GM12878 (cell line): ENCODE data around the gene GPR171. TPM values are rescaled to one million over a fixed set of nuclear protein-coding genes. Genes with fewer than 3 reads are reported as not detected.

Experiments
- BCL11A ChIP-seq: IDR thresholded peaks from 2 replicates; pipeline ENCODE4 v1.6.1; 2011; ENCODE audit warnings: low read depth, low read length
- CREB1 ChIP-seq: IDR thresholded peaks from 2 replicates; pipeline ENCODE4 v1.6.1; 2012; ENCODE audit warnings: low read depth, mild to moderate bottlenecking, inconsistent platforms
- EP300 ChIP-seq, 2 experiments: fragments of 150-350 bp in 1 of 2; IDR thresholded peaks; 2 replicates each; pipeline ENCODE4 v1.6.1; 2011 to 2012; ENCODE audit warnings: low read depth in 2 of 2, low read length in 2 of 2, borderline replicate concordance in 1 of 2, improper control_type of control experiment in 1 of 2, inconsistent platforms in 1 of 2; ENCODE audit not compliant: control insufficient read depth in 1 of 2
- NR2C2 ChIP-seq: IDR thresholded peaks from 2 replicates; pipeline ENCODE4 v1.6.1; 2011; ENCODE audit warnings: borderline replicate concordance, low read depth; ENCODE audit not compliant: control insufficient read depth, insufficient read length
- TCF12 ChIP-seq: IDR thresholded peaks from 2 replicates; pipeline ENCODE4 v1.6.1; 2011; ENCODE audit warnings: low read depth, mild to moderate bottlenecking, low read length
- polyA plus RNA-seq, 11 experiments: library from polyadenylated mRNA; depleted of rRNA in 4 of 11; unstranded in 6 of 11; stranded (reverse) in 5 of 11; fragments of >200 nt; fragmentation: Nextera tagmentation in 4 of 11; fragmentation: Illumina TruSeq in 1 of 11; extraction: Ambion mirVana in 4 of 11; extraction: Trizol in 1 of 11; gene quantifications; 1 replicate in 1 of 11; 2 replicates in 10 of 11; pipeline versions ENCODE4 v1.2.1 to v1.2.3, GENCODE V29; 2011 to 2016; ENCODE audit warnings: inconsistent platforms in 2 of 11, missing spikeins in 2 of 11, low read depth in 1 of 11
- total RNA-seq, 4 experiments: library from RNA; depleted of rRNA in 3 of 4; stranded (reverse); fragments of >200 nt in 3 of 4; fragmentation: Illumina TruSeq in 1 of 4; extraction: Trizol in 1 of 4; gene quantifications; 2 replicates each; pipeline versions ENCODE4 v1.2.1 to v1.2.3, GENCODE V29; 2013 to 2021
- TF ChIP-seq, protein P1 (sequence below): IDR thresholded peaks from 2 replicates; pipeline ENCODE4 v1.6.1; 2011; ENCODE audit warnings: borderline replicate concordance, low read depth, mild to moderate bottlenecking, moderate library complexity, mixed read lengths, low read length; ENCODE audit not compliant: insufficient read depth; ENCODE audit errors: extremely low read length
- TF ChIP-seq, protein P2 (sequence below): fragments of 450-650 bp; formaldehyde crosslinking; IDR thresholded peaks from 2 replicates; pipeline ENCODE4 v1.4.0; 2020; ENCODE audit warnings: mild to moderate bottlenecking, moderate library complexity

Gene GPR171
- total and polyA plus RNA-seq, 10 of the 15 experiments (the other 5 are each of a cell fraction or from before 2014, with no cell fraction given) = 0.05 to 0.07 TPM; not detected in 8

DNA sequence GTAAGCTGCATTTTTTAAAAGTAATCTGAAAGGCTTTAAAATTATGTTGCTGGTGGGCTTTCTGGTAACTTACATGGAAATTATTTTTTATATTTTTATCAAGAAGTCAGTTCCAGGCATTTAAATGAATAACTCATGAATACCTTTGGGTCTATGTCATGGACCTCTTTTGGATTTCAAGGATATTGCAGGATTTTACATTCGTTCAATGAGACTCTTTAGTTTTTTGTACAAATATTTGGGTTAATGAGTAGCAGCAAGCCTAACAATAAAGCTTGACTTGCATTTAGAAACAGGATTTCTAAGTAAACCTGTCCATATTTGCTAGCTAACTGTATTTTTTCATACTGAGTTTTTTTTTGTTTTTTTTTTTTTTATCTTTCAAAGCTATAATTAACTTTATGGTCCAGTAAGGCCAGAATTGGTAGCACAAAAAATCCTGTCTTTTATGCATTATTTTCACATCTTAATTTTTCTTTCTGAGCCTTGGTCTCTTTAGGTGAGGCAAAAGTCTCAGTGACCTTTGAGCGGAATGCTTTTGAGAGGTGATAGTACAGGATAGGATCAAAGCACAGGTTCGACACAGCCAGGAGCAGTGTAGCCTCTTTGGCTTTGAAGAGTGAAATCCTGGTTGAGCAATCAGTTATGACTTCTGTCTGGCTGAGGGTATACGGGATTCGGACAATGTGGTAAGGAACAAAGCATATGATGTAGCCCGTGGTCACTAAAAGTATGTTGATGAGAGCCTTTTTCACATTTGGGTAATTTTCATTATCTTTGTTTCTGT lies 4.8 kb downstream of the GPR171 start (continued):
- TF ChIP-seq, protein P1, sequence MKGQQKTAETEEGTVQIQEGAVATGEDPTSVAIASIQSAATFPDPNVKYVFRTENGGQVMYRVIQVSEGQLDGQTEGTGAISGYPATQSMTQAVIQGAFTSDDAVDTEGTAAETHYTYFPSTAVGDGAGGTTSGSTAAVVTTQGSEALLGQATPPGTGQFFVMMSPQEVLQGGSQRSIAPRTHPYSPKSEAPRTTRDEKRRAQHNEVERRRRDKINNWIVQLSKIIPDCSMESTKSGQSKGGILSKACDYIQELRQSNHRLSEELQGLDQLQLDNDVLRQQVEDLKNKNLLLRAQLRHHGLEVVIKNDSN = no peak
- no peak for TF ChIP-seq TCF12
- TF ChIP-seq, protein P2, sequence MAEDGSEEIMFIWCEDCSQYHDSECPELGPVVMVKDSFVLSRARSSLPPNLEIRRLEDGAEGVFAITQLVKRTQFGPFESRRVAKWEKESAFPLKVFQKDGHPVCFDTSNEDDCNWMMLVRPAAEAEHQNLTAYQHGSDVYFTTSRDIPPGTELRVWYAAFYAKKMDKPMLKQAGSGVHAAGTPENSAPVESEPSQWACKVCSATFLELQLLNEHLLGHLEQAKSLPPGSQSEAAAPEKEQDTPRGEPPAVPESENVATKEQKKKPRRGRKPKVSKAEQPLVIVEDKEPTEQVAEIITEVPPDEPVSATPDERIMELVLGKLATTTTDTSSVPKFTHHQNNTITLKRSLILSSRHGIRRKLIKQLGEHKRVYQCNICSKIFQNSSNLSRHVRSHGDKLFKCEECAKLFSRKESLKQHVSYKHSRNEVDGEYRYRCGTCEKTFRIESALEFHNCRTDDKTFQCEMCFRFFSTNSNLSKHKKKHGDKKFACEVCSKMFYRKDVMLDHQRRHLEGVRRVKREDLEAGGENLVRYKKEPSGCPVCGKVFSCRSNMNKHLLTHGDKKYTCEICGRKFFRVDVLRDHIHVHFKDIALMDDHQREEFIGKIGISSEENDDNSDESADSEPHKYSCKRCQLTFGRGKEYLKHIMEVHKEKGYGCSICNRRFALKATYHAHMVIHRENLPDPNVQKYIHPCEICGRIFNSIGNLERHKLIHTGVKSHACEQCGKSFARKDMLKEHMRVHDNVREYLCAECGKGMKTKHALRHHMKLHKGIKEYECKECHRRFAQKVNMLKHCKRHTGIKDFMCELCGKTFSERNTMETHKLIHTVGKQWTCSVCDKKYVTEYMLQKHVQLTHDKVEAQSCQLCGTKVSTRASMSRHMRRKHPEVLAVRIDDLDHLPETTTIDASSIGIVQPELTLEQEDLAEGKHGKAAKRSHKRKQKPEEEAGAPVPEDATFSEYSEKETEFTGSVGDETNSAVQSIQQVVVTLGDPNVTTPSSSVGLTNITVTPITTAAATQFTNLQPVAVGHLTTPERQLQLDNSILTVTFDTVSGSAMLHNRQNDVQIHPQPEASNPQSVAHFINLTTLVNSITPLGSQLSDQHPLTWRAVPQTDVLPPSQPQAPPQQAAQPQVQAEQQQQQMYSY (CRISPR knock-in tag) = no peak
- TF ChIP-seq BCL11A = no peak
- TF ChIP-seq NR2C2 = no peak
- TF ChIP-seq EP300 (IDR thresholded peaks at IDR 0.05; ENCODE audit: borderline replicate concordance in 1 of 2, control insufficient read depth in 1 of 2, low read depth in 2 of 2, low read length in 2 of 2) = no peak
- no peak for TF ChIP-seq CREB1
